Testis (tissue), 3 donors: ENCODE results near the gene GALNT18. TPM values are rescaled to one million over a fixed set of nuclear protein-coding genes. Genes with fewer than 3 reads are reported as not detected.

Experiments
- DNase-seq: peaks from one replicate; pipeline ENCODE4 v3.0.0-alpha.2; 2019
- H3K27ac ChIP-seq, 2 donors: fragments of 200-600 bp; sonication (generic); one replicate each; pipeline ENCODE4 v1.5.1; 2019
- H3K27me3 ChIP-seq: fragments of 200-600 bp; sonication (generic); one replicate; pipeline ENCODE4 v1.5.1; 2019
- H3K36me3 ChIP-seq: fragments of 200-600 bp; sonication (generic); one replicate; pipeline ENCODE4 v1.5.1; 2017; ENCODE audit warnings: low read depth; ENCODE audit errors: missing control alignments
- H3K4me1 ChIP-seq: fragments of 200-600 bp; sonication (generic); one replicate; pipeline ENCODE4 v1.5.1; 2019
- H3K4me3 ChIP-seq, 2 donors: fragments of 200-600 bp; sonication (generic); one replicate each; pipeline ENCODE4 v1.5.1; 2017 to 2019
- H3K9me3 ChIP-seq: fragments of 200-600 bp; sonication (generic); one replicate; pipeline ENCODE4 v1.5.1; 2017
- POLR2A ChIP-seq: fragments of 450-650 bp; IDR thresholded peaks from one replicate; pipeline ENCODE4 v1.6.1; 2017; ENCODE audit warnings: antibody characterized with exemption, mild to moderate bottlenecking, moderate library complexity
- WGBS, 2 donors: methylation state at CpG; one replicate each; pipeline ENCODE4 v1.1.5; 2018; 5-methylcytosine and 5-hydroxymethylcytosine counted together
- intact Hi-C: fragments of 100-400 bp; cut with DNase I; formaldehyde crosslinking; loops from one replicate; pipeline ENCODE4 v1.15.1; 2023; ENCODE audit warnings: low total_unique reads
- polyA plus RNA-seq: library from polyadenylated mRNA; stranded (reverse); fragments of 350-450 nt; fragmentation: Illumina TruSeq; extraction: RNeasy Lipid Tissue Mini Kit (QIAGEN cat#74804); gene quantifications from one replicate; pipeline ENCODE4 v1.2.3, GENCODE V29; 2014; ENCODE audit warnings: low read depth, low replicate concordance; ENCODE audit not compliant: insufficient read depth
- total RNA-seq, 2 donors: library from RNA; depleted of rRNA; stranded (reverse); fragments of >200 nt; gene quantifications; one replicate each; pipeline ENCODE4 v1.2.3, GENCODE V29; 2016
- TF ChIP-seq, protein P1 (sequence below), 3 experiments: fragments of 450-650 bp in 2 of 3; fragments of 200-600 bp in 1 of 3; sonication (generic) in 1 of 3; IDR thresholded peaks; one replicate each; pipeline ENCODE4 v1.5.1; 2016 to 2019; ENCODE audit warnings: antibody characterized with exemption in 3 of 3, mild to moderate bottlenecking in 2 of 3, moderate library complexity in 1 of 3

Gene GALNT18
- total and polyA plus RNA-seq, 3 donors from 2014 or later: 39.2 to 106 (median 73.9) TPM

DNA sequence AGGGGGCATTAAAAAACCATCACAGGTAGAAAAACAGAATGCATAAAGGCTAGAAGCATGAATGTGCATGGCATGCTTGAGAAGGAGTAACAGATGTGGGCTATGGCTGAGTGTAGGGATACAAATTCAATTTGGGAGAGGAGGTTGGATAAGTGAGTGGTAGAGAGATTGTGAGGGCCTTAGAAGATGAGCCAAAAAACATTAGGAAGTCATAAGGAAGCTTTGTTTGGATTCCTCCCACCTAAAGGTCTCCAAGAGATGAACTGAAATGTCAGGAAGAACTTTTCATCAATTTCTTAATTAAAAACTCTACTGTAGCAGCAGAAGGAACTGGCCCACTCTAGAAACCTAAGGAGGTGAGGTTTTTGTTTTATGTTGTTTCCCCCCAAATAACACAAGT, 227.6 kb downstream of the GALNT18 start:
- Histone ChIP-seq H3K27me3 (no peaks in the 10 kb centered on the region), H3K4me1 (peaks cover 4% of the 10 kb centered on the region), H3K9me3 (no peaks in the 10 kb centered on the region), H3K27ac (no peak overlapping the region), H3K4me3 (no peak overlapping the region), H3K36me3 (no peaks in the 10 kb centered on the region)
- DNase-seq: no peak
- TF ChIP-seq, protein P1, sequence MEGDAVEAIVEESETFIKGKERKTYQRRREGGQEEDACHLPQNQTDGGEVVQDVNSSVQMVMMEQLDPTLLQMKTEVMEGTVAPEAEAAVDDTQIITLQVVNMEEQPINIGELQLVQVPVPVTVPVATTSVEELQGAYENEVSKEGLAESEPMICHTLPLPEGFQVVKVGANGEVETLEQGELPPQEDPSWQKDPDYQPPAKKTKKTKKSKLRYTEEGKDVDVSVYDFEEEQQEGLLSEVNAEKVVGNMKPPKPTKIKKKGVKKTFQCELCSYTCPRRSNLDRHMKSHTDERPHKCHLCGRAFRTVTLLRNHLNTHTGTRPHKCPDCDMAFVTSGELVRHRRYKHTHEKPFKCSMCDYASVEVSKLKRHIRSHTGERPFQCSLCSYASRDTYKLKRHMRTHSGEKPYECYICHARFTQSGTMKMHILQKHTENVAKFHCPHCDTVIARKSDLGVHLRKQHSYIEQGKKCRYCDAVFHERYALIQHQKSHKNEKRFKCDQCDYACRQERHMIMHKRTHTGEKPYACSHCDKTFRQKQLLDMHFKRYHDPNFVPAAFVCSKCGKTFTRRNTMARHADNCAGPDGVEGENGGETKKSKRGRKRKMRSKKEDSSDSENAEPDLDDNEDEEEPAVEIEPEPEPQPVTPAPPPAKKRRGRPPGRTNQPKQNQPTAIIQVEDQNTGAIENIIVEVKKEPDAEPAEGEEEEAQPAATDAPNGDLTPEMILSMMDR (IDR thresholded peaks at IDR 0.05): no peak
- TF ChIP-seq POLR2A: no peak
- intact Hi-C loops: no loop called here

DNA sequence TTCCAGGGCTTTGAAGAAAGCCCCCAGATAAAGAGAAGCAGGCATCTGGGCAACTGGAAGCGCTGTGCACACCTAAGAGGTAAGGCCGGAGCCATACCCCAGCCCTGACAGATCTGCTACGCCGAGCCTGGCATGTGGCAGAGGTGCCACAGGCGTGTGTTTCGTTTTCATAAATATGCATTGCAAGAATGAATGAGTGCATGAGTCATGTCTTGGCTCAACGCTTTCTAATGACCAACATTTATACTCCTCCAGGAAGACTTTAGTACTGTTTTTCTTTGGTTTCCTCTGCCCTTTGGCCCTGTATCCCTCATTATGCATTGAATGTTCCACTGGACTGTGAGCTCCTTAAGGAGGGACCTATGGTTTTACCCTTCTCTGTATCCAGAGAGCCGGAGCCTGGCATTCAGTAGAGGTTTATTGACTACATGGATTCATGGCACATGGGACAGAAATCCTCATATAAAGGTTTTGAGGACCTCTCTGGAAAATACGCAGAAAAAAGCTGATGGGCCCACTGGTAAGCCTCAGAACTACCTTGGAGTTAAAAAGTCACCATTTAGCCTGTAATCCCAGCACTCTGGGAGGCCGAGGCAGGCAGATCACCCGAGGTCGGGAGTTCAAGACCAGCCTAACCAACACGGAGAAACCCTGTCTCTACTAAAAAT, 229.9 kb downstream of the GALNT18 start:
- peaks cover 15% of the 10 kb centered on the region for H3K4me1 ChIP-seq
- H3K36me3 ChIP-seq: no peaks in the 10 kb centered on the region
- DNase-seq: no peak
- no peaks in the 10 kb centered on the region for H3K27me3 ChIP-seq
- intact Hi-C loops: no loop called here
- no peak overlapping the region for H3K4me3 ChIP-seq
- WGBS, 2 donors: 81 to 91% methylated on average over 13 of the region's 13 CpGs
- TF ChIP-seq POLR2A: no peak
- TF ChIP-seq, protein P1 (IDR thresholded peaks at IDR 0.05): no peak
- no peaks in the 10 kb centered on the region for H3K9me3 ChIP-seq
- no peak overlapping the region for H3K27ac ChIP-seq

DNA sequence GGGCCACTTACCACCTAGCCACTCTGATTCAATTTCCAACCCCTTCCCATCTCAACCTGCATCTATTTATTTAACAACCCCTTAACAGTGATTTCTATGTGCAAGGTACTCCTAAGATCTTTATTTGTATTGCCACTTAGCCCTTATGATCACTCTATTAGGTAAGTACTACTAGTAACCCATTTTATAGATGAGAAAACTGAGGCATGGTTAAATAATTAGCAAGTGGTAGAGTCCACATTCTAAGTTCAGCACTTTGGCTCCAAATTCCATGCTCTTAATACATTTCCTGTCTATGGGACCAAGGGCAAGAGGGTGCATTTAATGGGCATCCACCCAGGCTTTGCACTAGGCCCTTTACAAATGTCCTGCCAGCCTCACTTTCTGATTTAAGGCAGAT, 230.6 kb downstream of the GALNT18 start:
- no peak overlapping the region for H3K4me3 ChIP-seq
- no peaks in the 10 kb centered on the region for H3K27me3 ChIP-seq
- peaks cover 15% of the 10 kb centered on the region for H3K4me1 ChIP-seq
- no peak for TF ChIP-seq POLR2A
- TF ChIP-seq, protein P1 (IDR thresholded peaks at IDR 0.05): no peak
- no peak for DNase-seq
- H3K36me3 ChIP-seq: no peaks in the 10 kb centered on the region
- intact Hi-C loops: no loop called here
- H3K9me3 ChIP-seq: no peaks in the 10 kb centered on the region
- no peak overlapping the region for H3K27ac ChIP-seq

DNA sequence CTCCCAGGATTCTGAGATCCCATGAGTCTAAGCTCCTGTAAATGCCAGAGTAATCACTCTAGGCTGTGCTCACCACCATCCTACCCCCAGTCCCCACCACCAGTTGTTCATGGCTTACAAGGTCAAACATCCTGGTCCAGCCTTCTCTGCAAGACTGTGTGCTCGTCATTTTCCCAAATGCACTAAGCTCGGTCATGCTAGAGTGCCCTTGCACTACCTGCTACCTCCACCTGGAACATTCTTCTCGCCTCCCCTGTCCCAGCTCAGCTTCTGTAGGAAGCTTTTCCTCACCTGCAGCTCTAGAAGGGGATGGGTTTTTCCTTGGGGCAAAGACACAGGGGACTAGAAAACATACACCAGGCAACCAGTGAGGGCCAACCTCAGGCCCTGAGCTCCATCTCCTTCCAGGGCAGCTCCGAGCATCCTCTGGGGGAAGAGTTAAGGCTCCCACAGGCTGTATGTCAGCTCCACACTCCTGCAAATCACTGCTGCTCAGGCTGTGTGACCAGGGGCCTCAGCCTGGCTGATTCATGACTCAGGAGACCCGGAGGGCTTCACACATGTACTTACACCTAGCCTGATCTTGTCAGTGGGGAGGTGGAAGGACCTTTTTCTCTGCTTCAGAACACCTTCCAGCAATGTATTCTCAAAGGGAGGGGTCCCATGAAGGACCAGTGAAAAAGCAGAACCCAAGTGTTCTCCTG, 231.6 kb downstream of the GALNT18 start:
- Histone ChIP-seq H3K9me3 (no peaks in the 10 kb centered on the region), H3K4me3 (no peak overlapping the region), H3K36me3 (no peaks in the 10 kb centered on the region), H3K27me3 (no peaks in the 10 kb centered on the region), H3K4me1 (peaks cover 15% of the 10 kb centered on the region), H3K27ac (no peak overlapping the region)
- TF ChIP-seq, protein P1 (IDR thresholded peaks at IDR 0.05): no peak
- no peak for TF ChIP-seq POLR2A
- intact Hi-C loops: no loop called here
- DNase-seq: no peak
- 93 to 94% methylated on average over 5 of the region's 5 CpGs for WGBS, 2 donors

DNA sequence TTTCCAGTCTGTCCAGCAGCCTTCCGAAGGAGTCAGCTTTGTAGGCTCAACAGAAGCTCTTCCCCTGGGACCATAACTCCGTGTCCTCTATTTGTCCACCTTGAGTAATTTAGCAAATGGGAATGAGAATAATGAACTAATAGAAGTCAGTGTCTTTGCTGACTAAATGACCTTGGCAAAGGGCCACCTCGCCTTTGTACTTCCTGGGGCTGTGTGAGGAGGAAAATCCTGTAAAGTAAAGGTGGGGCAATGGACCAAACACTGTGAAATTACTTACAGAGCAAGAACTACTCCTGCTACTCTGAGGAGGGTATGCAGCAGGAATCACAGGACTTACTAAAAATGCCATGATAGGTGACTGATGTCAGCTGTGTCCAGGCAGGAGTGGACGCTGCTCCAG, 232.6 kb downstream of the GALNT18 start:
- Histone ChIP-seq H3K4me1 (peaks cover 15% of the 10 kb centered on the region), H3K4me3 (no peak overlapping the region), H3K36me3 (no peaks in the 10 kb centered on the region), H3K27me3 (no peaks in the 10 kb centered on the region), H3K9me3 (no peaks in the 10 kb centered on the region), H3K27ac (no peak overlapping the region)
- 48 to 59% methylated on average over 4 of the region's 4 CpGs for WGBS, 2 donors
- TF ChIP-seq, protein P1 (IDR thresholded peaks at IDR 0.05): no peak
- TF ChIP-seq POLR2A: no peak
- intact Hi-C loops: no loop called here
- DNase-seq: no peak
